ENCODE results near the gene MYBPC3.

- TF ChIP-seq CTCF (IDR thresholded peaks at IDR 0.05) (no peak), POLR2A (IDR thresholded peaks at IDR 0.05) (no peak)
Measured at GRCh38 chr11:47357985-47358730, 5.7 kb upstream of the MYBPC3 start.

Data from thyroid gland (tissue), 4 donors.